Ectodermal cell (in vitro differentiated cells): ENCODE measurements around the gene SRPX2.

Experiments
- H3K27ac ChIP-seq: 2 replicates; pipeline ENCODE4 v1.7.0; 2013; ENCODE audit warnings: mild to moderate bottlenecking, low read depth, low read length; ENCODE audit not compliant: insufficient read depth, poor library complexity, severe bottlenecking
- H3K27me3 ChIP-seq: 2 replicates; pipeline ENCODE4 v1.7.0; 2013; ENCODE audit warnings: mild to moderate bottlenecking, low read length; ENCODE audit not compliant: insufficient read depth, control insufficient read depth, poor library complexity, severe bottlenecking
- H3K36me3 ChIP-seq: one replicate; pipeline ENCODE4 v1.7.0; 2013; ENCODE audit warnings: low read length; ENCODE audit not compliant: control insufficient read depth, insufficient read depth
- H3K4me1 ChIP-seq: one replicate; pipeline ENCODE4 v1.7.0; 2013; ENCODE audit warnings: low read length; ENCODE audit not compliant: control insufficient read depth, insufficient read depth
- H3K4me3 ChIP-seq: 2 replicates; pipeline ENCODE4 v1.7.0; 2013; ENCODE audit warnings: low read depth, low read length, control low read depth; ENCODE audit not compliant: insufficient read depth
- H3K9me3 ChIP-seq: 2 replicates; pipeline ENCODE4 v1.7.0; 2013; ENCODE audit warnings: mild to moderate bottlenecking, low read length, moderate library complexity; ENCODE audit not compliant: control insufficient read depth
- WGBS, 2 experiments: methylation state at CpG; one replicate each; pipeline ENCODE4 v1.1.7; 2013; ENCODE audit warnings: missing lambda C conversion rate in 2 of 2; 5-methylcytosine and 5-hydroxymethylcytosine counted together

The SRPX2 gene

GRCh38 chrX:100649550-100650356 lies 5.8 kb downstream of the SRPX2 start:
- Histone ChIP-seq H3K9me3 (no peaks in the 10 kb centered on the region), H3K4me1 (peaks cover 7% of the 10 kb centered on the region), H3K27me3 (no peaks in the 10 kb centered on the region), H3K27ac (peak overlapping the region; percentile 67), H3K4me3 (no peak overlapping the region), H3K36me3 (no peaks in the 10 kb centered on the region)
- 68 to 73% methylated on average over 12 of the region's 12 CpGs for WGBS, 2 experiments

DNA sequence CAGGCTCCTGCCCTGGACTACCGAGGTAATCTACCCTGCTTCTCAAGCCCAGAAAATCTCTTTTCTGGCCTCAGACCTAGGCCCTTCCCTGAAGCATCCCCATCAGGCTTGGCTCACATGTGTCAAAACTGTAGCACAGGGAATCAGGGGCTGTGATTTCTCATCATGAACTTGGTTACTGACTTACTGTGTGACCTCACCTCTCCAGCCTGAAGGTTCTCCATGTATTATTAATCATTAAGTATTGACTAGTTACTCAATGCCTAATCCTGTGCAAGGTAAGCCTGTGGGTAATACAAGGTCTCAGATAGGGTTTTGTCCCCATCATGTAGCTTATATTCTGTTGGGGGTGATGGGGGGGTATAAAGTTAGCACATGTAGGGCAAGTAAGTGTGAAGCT lies 6.8 kb downstream of the SRPX2 start:
- Histone ChIP-seq H3K27me3 (no peaks in the 10 kb centered on the region), H3K9me3 (no peaks in the 10 kb centered on the region), H3K4me3 (no peak overlapping the region), H3K36me3 (no peaks in the 10 kb centered on the region), H3K4me1 (peaks cover 7% of the 10 kb centered on the region), H3K27ac (no peak overlapping the region)
- 93 to 94% methylated on average over 1 of the region's 1 CpG for WGBS, 2 experiments

DNA sequence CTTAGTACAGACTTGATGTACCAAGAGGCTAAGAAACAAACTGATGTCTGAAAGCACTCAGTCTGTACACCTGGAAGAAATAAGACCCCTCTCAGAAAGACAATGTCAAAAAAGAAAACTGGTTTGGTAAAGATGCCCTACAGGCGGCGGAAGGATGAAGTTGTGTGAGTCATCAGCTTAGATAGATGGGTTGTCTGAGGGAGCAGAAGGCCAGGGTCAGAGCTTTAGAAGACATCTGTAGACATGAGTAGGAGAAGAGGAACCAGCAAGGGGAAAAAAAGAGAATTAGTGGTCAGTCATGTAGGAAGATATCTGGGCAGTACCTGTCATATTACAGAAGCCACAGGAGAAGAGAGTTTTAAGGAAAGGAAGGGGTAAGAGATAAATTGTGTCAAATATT lies 8.3 kb downstream of the SRPX2 start:
- Histone ChIP-seq H3K27me3 (no peaks in the 10 kb centered on the region), H3K4me3 (no peak overlapping the region), H3K27ac (no peak overlapping the region), H3K36me3 (no peaks in the 10 kb centered on the region), H3K9me3 (no peaks in the 10 kb centered on the region), H3K4me1 (peaks cover 7% of the 10 kb centered on the region)
- WGBS, 2 experiments = 93% methylated on average over 2 of the region's 2 CpGs

GRCh38 chrX:100654261-100654660 lies 10.3 kb downstream of the SRPX2 start:
- Histone ChIP-seq H3K27ac (no peak overlapping the region), H3K9me3 (no peaks in the 10 kb centered on the region), H3K4me1 (no peaks in the 10 kb centered on the region), H3K4me3 (no peak overlapping the region), H3K36me3 (no peaks in the 10 kb centered on the region), H3K27me3 (no peaks in the 10 kb centered on the region)
- WGBS, 2 experiments = 39 to 51% methylated on average over 3 of the region's 3 CpGs

- no peaks in the 10 kb centered on the region for H3K9me3 ChIP-seq
- H3K27me3 ChIP-seq = no peaks in the 10 kb centered on the region
- 89 to 94% methylated on average over 3 of the region's 3 CpGs for WGBS, 2 experiments
- no peak overlapping the region for H3K27ac ChIP-seq
- H3K4me3 ChIP-seq = no peak overlapping the region
- no peaks in the 10 kb centered on the region for H3K4me1 ChIP-seq
- no peaks in the 10 kb centered on the region for H3K36me3 ChIP-seq
Measured at GRCh38 chrX:100658941-100659381, 15.0 kb downstream of the SRPX2 start.

- 95 to 100% methylated on average over 2 to 4 of the region's 4 CpGs for WGBS, 2 experiments
- H3K9me3 ChIP-seq = no peaks in the 10 kb centered on the region
- H3K27ac ChIP-seq = no peak overlapping the region
- no peak overlapping the region for H3K4me3 ChIP-seq
- H3K27me3 ChIP-seq = no peaks in the 10 kb centered on the region
- no peaks in the 10 kb centered on the region for H3K4me1 ChIP-seq
- H3K36me3 ChIP-seq = no peaks in the 10 kb centered on the region
Measured at GRCh38 chrX:100659431-100660137, 15.6 kb downstream of the SRPX2 start.

- no peaks in the 10 kb centered on the region for H3K27me3 ChIP-seq
- no peaks in the 10 kb centered on the region for H3K4me1 ChIP-seq
- WGBS, 2 experiments = 92 to 97% methylated on average over 13 of the region's 13 CpGs
- H3K4me3 ChIP-seq = no peak overlapping the region
- no peak overlapping the region for H3K27ac ChIP-seq
- no peaks in the 10 kb centered on the region for H3K9me3 ChIP-seq
- no peaks in the 10 kb centered on the region for H3K36me3 ChIP-seq
Measured at GRCh38 chrX:100662170-100662569, 18.2 kb downstream of the SRPX2 start.

DNA sequence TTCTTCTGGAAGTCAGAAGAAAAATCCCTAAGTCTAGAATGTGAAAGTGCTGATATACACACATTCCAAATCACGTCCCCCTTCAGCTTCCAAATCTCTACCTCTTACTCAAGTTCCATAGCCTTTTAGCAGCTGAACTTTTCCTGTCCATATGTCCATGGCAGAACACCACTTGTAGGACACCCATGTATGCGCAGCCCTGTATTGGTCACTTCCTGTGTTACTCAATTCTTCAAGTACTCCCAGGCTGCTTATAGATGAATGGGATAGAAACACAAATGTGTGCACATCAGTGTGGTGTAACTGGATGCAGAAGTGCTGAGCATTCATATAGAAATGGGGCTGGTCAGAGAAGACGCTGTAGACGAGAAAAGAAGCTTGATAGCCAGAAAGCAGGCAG lies 18.8 kb downstream of the SRPX2 start:
- H3K27me3 ChIP-seq = no peaks in the 10 kb centered on the region
- no peak overlapping the region for H3K27ac ChIP-seq
- no peak overlapping the region for H3K4me3 ChIP-seq
- no peaks in the 10 kb centered on the region for H3K9me3 ChIP-seq
- WGBS, 2 experiments = 91 to 93% methylated on average over 4 of the region's 4 CpGs
- no peaks in the 10 kb centered on the region for H3K4me1 ChIP-seq
- H3K36me3 ChIP-seq = no peaks in the 10 kb centered on the region

DNA sequence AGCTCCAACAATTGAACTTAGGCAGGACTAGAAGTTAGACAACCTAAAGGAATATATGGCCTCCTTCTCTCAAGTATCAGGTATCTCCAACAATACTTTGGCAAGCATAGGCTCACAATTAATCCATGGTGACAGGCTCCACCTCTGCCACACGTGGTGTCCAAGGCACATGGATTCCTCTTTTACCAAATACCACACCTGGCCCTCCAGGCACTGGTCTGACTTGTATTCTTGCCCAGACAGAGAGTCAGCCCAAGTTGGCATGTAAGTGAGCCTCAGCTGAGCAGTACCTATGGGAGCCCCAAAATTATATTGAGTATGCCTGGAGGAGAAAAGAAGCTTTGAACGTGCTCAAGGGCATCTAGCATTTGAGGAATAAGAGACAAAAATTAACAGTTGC lies 19.6 kb downstream of the SRPX2 start:
- Histone ChIP-seq H3K36me3 (no peaks in the 10 kb centered on the region), H3K9me3 (no peaks in the 10 kb centered on the region), H3K4me3 (no peak overlapping the region), H3K4me1 (no peaks in the 10 kb centered on the region), H3K27ac (no peak overlapping the region), H3K27me3 (no peaks in the 10 kb centered on the region)
- WGBS, 2 experiments = 69 to 86% methylated on average over 2 of the region's 2 CpGs

DNA sequence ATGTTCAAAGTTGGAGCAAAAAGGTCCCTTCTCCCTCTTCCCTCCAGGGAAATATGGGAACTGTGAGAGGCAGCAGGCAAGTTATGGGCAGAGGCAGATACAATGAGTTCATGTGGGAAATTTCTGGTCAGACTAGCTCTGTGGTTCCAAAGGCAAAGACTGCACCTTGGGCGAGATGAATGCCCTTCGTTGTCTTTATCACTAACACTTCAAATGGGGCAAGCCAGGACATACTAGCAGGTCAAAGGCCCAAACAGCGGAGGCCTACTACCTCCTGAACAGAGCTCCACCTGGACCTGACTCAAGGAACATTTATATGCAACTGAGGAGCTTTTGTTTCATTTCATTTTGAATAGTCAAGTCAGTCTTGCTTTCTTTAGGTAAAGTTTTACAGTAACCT lies 29.0 kb downstream of the SRPX2 start:
- 85 to 87% methylated on average over 3 of the region's 3 CpGs for WGBS, 2 experiments

More for the DNA sequence above, 29.0 kb downstream of the SRPX2 start:
- no peaks in the 10 kb centered on the region for H3K36me3 ChIP-seq
- no peaks in the 10 kb centered on the region for H3K4me1 ChIP-seq
- no peaks in the 10 kb centered on the region for H3K27me3 ChIP-seq
- no peaks in the 10 kb centered on the region for H3K9me3 ChIP-seq
- H3K27ac ChIP-seq = no peak overlapping the region
- no peak overlapping the region for H3K4me3 ChIP-seq
